GM10248 (cell line): ENCODE results near the gene TMEM62.

Source experiments
- CTCF ChIA-PET: fragments of 300-600 bp; sonication (Branson Sonifier 250); formaldehyde crosslinking; extraction: SDS; loops from one replicate; lab custom pipeline; 2021; ENCODE audit warnings: antibody characterized with exemption; lab: Yijun Ruan, JAX
- POLR2A ChIA-PET: fragments of 350-650 bp; sonication (Branson Sonifier 250); formaldehyde crosslinking; extraction: SDS; loops from one replicate; lab custom pipeline; 2020; ENCODE audit warnings: antibody characterized with exemption; lab: Yijun Ruan, JAX
- DNase-seq: peaks from one replicate; pipeline ENCODE4 v3.0.0; 2012; ENCODE audit errors: extremely low spot score
- CTCF ChIP-seq: IDR thresholded peaks from 2 replicates; pipeline ENCODE4 v1.5.1; 2012; ENCODE audit warnings: mild to moderate bottlenecking, low read depth; ENCODE audit errors: extremely low read depth, missing control alignments, control extremely low read depth

The TMEM62 gene

GRCh38 chr15:43133430-43134156, at the start of gene TMEM62:
Gene TMEM62 (plus strand): TSS chr15:43133586. CDS start chr15:43133803, 217 bp downstream.
- no peak for TF ChIP-seq CTCF
- POLR2A ChIA-PET = no interaction called here
- CTCF ChIA-PET = interaction anchor here (1.3 kb wide), 1 partner anchor 10 kb away, joined by 3 read pairs; no protein-coding TSS in a partner anchor
- DNase-seq = peak; percentile 96

GRCh38 chr15:43085921-43086320, 47.5 kb upstream of the TMEM62 start:
- POLR2A ChIA-PET = no interaction called here
- CTCF ChIA-PET = no interaction called here
- no peak for TF ChIP-seq CTCF
- no peak for DNase-seq

- DNase-seq = peak; percentile 31
- ChIA-PET CTCF (no interaction called here), POLR2A (interaction anchor here (0.6 kb wide), 1 partner anchor 13 kb away, joined by 4 read pairs; no protein-coding TSS in a partner anchor)
- TF ChIP-seq CTCF = no peak
Observed at GRCh38 chr15:43086551-43086950, 46.8 kb upstream of the TMEM62 start.

GRCh38 chr15:43091859-43092258, 41.5 kb upstream of the TMEM62 start:
- no peak for DNase-seq
- ChIA-PET CTCF (interaction anchor here (1.0 to 3.7 kb wide), 2 partner anchors 11 to 49 kb away, joined by 3 to 18 read pairs; no protein-coding TSS in a partner anchor), POLR2A (interaction anchor here (0.6 to 0.7 kb wide), 2 partner anchors 15 to 165 kb away, joined by 3 to 5 read pairs; no protein-coding TSS in a partner anchor)
- no peak for TF ChIP-seq CTCF

GRCh38 chr15:43093026-43093425, 40.4 kb upstream of the TMEM62 start:
- CTCF ChIA-PET = interaction anchor here (3.7 kb wide), 1 partner anchor 10 kb away, joined by 18 read pairs; no protein-coding TSS in a partner anchor
- POLR2A ChIA-PET = no interaction called here
- DNase-seq = peak; percentile 20
- TF ChIP-seq CTCF = no peak

- ChIA-PET POLR2A (no interaction called here), CTCF (interaction anchor here (1.0 kb wide), 1 partner anchor 52 kb away, joined by 3 read pairs; no protein-coding TSS in a partner anchor)
- TF ChIP-seq CTCF = no peak
- DNase-seq = no peak
Observed at GRCh38 chr15:43094416-43095030, 38.9 kb upstream of the TMEM62 start.
